ENCODE measurements around the gene ARHGAP5.

DNA sequence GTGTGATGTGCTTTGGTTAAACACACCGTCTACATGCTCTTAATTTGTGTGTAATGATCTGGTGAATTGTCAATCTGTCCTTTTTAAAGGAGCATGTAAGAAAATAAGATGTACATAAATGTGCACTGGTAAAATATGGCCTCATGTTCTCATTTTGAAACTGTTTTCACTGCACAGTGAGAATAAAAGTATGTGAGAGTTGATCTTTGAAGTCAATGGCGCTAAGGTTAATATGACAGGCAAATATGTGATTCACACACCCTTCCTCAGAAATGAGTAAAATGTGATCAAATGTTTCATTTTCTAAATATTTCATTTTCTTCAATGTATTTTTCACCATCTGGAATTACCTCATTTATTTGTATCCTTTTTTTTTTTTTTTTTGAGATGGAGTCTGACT lies 116.4 kb downstream of the ARHGAP5 start:
- no peak for TF ChIP-seq POLR2AphosphoS5 (IDR thresholded peaks at IDR 0.05; ENCODE audit: low read depth, low read length)
- no peak for TF ChIP-seq POLR2A (IDR thresholded peaks at IDR 0.05; ENCODE audit: low read depth, low read length)

Data from GM12892 (cell line).